Astrocyte (in vitro differentiated cells and primary cell): ENCODE data around the gene IL5RA.

Experiments used
- CTCF ChIP-seq: IDR thresholded peaks from 2 replicates; pipeline ENCODE4 v1.5.1; 2011; ENCODE audit warnings: low read depth, mild to moderate bottlenecking, inconsistent platforms, low read length, moderate library complexity; ENCODE audit not compliant: insufficient read depth
- EZH2 ChIP-seq: IDR thresholded peaks from 2 replicates; pipeline ENCODE4 v1.6.1; 2012; ENCODE audit warnings: mild to moderate bottlenecking, low read length, inconsistent platforms; ENCODE audit not compliant: insufficient read depth

GRCh38 chr3:3113042-3113709 lies 3.0 kb upstream of the IL5RA start:
- TF ChIP-seq CTCF (no peak), EZH2 (no peak)
